Right kidney (tissue), 1 donor: ENCODE measurements around the gene PRSS22.

Experiments
- DNase-seq: peaks from one replicate; pipeline ENCODE4 v3.0.0-alpha.2; 2016

Gene PRSS22

DNA sequence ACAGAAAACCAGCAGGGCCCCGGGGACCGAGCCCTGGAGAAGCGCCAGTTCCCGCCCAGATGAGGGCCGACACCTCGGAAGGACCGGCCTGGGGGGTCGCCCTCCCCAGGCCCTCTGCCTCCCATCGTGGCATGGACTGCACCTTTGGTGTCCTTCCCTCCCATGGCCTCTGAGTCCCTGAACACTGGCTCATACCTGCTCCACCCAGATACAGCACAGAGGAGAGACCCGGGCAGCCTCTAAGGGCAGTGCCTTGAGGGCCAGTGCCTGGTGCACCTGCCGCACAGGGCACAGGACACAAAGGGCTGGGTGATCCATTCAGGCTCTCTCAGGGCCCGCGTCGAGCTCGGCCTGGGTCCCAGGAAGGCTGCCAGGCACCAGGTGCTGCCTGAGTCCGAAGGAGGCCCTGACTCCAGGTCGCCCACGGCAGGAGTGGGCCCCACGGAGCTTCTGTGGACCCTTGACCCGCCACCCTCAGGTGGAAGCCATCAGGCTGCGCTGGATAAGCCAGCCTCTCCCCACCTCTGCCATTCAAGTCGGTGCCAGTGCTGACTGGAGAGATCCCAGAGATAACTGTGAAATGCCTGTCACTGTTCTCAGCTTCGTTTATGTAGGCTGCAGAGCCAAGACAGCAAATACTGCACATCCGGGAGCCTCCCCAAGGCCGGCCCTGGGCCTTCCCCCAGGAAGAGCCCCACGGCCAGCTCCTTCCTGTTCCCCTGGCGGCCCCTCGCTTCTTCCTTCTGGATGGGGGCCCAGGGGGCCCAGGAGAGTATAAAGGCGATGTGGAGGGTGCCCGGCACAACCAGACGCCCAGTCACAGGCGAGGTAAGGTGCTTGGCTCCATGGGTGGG lies 28.2 kb downstream of the PRSS22 start, which contains the start of gene ZG16B:
Gene ZG16B (plus strand): TSS at position 803 of the 854 bp plus-strand sequence. CDS start 139 bp downstream, outside the sequence.
- DNase-seq = no peak

DNA sequence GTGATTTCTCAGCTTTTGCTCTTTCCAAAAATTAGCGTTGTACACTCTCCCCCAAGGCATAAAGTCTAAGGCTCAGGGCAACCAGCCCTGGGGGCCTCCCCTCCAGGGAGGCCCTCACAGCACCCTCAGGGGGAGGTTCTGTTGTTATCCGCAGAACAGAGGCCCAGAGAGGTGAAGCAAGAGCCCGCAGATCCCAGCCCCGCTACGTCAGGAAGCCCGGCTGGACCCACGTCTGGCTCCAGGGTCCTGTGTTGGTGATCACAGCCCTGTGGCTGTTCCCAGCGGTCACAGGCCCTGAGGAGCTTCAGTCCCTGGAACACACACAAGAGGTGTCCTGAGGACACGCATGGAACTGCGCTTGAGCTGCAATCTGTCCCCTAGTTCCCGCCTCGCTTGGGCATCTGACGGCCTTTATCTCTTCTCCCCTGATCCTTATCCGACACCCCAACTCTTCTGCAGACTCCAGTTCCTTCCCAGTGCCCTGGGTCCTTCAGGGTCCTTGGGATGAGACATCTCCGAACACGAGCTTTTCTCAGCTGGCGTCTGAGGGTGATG lies 29.0 kb downstream of the PRSS22 start:
- DNase-seq = no peak

DNA sequence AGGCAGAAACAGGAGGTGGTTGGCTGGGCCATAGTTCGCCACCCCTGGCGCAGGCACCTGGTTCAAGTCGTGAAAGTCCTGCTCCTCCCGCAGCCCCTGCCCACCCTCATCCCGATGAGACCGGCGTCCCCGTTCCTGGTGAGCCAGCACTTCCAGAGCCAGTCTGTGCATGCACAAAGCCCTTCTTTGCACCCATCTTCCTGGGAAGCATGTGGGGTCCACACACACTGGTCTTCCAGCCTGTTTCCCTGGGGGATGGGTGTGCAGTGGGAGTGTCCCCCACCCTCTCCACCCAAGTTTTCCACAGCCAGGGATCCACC lies 29.5 kb downstream of the PRSS22 start:
- DNase-seq = no peak

DNA sequence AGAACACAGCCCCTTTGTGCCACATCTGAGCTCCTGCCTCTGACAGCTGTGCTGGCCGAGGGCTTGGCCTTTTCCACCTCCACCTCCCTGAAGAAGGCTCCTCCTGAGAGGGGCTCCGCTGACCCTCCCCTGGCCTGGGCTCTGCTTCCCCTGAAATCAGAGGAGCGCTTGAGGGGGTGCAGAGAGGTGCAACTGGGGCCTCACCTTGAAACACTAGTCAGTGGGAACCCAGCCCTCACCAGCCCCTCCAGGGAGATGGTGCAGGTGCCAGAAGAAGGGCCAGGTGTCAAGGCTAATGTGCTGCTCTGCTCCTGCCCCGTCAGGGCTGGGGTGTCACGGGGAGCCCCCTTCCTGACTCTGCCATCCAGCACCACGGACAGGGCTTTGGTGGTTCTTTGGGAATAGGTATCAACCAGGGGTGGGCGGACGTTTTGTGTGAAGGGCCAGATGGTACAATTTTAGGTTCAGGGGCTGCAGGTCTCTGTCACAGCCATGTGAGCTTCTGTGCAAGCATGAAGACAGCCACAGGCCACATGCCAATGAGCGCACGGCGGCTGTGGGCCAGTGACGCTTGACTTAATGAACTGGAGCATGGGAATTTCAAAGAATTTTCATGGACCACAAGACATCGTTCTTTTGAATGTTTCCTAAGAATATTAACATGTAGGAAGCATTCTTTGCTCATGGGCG lies 30.0 kb downstream of the PRSS22 start:
- no peak for DNase-seq

DNA sequence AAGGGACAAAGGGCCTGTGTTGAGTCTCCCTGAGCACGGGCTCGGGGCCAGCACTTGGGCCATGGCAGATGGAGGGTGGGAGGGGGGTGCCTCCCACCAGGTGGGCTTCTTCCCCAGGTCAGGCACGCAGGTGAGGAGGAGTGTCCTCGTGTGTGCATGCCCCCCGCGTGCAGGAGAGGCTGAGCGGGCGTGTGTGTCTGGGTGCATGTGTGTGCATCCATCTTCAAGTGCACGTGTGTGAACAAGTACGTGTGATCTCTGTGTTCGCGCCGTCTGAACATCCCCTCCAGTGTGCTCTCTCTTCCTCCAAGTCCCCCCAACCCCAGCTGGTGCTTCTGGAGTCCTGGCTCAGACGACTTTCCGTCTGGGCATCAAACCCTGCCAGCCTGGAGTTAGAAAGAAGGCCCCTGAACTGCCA lies 30.6 kb downstream of the PRSS22 start:
- no peak for DNase-seq

DNA sequence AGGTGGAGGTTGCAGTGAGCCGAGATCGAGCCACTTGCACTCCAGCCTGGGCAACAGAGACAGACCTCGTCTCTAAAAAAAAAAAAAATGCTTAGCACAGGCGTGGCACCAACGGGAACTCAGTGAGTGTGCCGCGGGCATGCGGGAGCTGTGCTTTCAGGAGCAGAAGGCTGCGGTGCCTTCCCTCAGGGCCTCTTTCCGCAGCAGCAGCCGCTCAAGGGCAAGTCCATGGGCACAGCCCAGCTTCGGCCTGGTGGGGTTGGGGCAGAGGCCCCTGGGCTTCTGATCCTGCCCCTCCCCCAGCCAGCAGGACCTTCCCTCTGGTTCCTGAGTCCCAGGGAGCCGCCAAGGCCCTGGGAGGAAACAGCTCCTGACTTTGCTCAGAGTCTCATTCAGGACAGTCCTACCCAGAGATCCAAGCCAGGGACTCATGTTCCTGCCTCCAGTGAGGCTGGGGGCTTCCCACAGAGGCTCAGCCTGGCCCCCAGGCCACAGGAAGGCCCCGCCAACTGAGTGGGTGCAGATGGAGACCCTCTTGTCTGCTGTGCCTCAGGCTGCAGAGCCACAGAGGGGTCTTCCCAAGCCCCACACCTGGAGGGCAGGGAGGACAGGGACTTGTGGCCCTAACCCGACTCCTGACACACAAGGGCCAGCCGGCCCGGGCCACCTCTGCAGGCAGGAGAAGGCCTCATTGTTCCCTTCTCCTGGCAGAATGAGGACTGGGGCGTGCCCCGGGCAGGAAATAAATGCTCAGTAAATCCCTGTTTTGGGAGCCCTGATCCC lies 31.2 kb downstream of the PRSS22 start:
- DNase-seq = no peak

DNA sequence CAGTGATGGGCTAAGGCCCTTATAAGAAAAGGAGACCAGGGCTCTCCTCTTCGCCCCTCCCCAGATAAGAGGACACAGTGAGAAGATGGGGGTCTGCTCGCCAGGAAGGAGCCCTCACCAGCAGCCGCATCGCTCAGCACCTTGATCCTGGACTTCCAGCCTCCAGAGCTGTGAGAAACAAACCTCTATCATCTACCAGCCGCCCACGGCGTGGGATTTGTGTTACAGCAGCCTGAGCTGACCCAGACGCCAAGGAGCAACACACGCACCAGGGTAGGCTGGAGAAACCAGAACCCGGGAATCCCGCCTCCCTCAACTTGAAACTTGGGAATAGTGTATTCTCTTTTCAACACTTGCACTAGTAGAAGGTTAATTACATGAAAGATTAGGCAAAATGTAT lies 32.1 kb downstream of the PRSS22 start:
- no peak for DNase-seq

DNA sequence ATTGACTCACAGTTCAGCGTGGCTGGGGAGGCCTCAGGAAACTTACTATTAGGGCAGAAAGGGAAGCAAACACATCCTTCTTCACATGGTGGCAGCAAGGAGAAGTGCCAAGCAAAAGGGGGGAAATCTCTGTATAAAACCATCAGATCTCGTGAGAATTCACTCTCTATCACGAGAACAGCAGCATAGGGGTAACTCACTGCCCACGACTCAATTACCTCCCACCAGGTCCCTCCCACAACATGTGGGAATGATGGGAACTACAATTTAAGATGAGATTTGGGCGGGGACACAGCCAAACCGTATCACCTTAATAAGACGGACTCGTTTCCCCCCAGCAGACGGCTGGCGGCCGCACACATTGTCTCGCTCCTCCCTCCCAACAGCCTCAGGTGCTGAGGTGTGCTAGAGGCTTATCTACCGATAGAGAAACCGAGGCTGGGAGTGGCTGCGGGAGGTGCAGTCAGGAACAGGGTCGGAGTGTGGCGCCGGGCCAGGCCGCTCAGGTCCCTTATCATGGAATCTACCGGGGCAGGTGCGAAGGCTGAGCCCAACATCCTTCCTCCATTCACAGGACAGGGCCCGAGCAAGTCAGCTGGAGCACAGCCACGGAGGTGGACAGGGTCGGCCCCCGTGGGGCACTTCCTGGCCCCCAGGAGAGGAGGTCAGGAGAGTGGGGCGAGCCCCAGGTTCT lies 32.8 kb downstream of the PRSS22 start:
- DNase-seq = no peak

DNA sequence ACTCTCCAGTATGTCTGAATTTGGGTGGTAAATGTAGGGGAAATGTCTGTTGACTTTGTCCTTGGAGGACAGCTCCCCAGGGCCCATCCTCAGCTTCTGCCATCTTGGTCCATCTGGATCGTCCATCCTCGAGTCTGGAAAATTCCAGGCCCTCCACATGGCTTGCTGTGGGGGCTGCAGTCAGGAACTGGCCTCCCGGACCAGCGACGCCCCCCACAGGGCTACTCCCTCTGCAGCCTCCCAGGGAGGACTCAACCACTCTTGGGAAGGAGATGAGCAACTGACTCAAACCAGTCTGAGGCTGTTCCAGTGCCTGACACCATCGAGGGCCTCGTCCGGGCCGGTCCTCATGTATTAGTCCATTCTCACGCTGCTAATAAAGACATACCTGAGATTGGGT lies 33.3 kb downstream of the PRSS22 start:
- no peak for DNase-seq

DNA sequence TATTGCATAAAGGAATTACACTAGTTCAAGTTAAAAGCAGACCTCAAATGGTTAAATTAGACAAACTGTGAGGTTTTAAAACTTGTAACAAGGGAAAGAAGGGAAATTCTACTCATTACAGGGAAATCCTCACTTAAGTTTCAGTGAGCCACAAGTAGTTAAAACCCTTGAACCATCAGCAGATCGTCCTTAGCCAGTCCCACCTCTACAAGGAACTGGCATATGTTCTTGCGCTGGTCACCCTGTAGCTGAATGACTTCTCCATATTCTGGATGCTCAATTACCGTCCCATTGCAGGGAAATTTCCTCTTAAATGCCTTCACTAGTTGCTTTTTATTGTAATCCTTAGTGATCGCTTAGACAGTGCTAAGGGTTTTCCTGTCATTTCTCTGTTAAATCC lies 35.5 kb downstream of the PRSS22 start:
- no peak for DNase-seq

DNA sequence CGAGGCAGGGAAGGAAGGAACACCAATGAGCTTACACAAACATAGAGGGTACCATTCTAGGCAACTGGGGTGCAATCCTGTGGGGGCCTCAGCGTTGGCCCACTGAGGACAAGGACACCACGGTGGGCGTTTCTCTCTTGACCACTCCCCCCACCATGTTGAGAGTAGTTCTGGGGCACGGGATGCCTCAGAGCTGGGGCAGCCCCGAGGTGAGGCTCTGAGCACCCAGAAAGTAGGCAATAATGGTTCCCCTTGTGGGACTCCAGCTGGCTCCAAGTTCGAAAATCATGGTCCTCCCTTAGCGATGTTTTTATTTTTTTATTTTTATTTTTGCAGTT lies 35.8 kb downstream of the PRSS22 start:
- DNase-seq = no peak

DNA sequence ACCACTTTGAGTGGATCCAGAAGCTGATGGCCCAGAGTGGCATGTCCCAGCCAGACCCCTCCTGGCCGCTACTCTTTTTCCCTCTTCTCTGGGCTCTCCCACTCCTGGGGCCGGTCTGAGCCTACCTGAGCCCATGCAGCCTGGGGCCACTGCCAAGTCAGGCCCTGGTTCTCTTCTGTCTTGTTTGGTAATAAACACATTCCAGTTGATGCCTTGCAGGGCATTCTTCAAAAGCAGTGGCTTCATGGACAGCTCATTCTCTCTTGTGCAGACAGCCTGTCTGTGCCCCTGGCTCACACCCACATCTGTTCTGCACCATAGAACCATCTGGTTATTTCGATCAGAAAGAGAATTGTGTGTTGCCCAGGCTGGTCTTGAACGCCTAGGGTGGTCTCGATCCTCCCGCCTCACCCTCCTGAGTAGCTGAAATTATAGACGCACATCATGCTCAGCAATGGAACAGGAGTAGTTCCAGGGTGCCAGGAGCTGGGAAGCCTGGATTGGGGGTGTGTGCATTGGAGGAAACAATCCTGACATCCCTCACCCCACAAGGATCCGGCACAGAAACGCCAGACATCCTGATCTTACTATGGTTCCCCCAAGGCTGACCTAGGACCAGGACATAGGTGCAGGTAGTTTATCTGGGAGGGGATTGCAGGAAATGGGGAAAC lies 36.3 kb downstream of the PRSS22 start:
- DNase-seq = no peak

DNA sequence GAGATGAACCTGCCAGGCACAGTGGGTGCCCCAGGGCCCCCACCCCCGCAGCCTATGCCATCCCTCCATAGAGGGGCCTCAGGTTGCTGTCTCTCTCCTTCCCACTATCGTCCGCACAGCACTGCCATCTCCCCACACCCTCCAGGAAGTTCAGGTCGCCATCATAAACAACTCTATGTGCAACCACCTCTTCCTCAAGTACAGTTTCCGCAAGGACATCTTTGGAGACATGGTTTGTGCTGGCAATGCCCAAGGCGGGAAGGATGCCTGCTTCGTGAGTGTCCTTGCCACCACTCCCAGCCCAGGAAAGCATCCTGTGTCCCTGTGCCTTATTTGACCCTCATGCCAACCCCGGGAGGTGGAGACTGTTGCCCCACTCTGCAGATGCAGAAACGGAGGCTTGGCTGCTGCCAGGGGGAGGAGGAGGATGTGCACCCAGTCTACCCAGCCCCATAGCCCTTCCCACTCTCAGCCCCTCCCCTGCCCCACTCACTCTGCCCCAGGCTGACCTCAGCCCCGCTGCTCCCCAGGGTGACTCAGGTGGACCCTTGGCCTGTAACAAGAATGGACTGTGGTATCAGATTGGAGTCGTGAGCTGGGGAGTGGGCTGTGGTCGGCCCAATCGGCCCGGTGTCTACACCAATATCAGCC lies 37.0 kb downstream of the PRSS22 start:
- no peak for DNase-seq

DNA sequence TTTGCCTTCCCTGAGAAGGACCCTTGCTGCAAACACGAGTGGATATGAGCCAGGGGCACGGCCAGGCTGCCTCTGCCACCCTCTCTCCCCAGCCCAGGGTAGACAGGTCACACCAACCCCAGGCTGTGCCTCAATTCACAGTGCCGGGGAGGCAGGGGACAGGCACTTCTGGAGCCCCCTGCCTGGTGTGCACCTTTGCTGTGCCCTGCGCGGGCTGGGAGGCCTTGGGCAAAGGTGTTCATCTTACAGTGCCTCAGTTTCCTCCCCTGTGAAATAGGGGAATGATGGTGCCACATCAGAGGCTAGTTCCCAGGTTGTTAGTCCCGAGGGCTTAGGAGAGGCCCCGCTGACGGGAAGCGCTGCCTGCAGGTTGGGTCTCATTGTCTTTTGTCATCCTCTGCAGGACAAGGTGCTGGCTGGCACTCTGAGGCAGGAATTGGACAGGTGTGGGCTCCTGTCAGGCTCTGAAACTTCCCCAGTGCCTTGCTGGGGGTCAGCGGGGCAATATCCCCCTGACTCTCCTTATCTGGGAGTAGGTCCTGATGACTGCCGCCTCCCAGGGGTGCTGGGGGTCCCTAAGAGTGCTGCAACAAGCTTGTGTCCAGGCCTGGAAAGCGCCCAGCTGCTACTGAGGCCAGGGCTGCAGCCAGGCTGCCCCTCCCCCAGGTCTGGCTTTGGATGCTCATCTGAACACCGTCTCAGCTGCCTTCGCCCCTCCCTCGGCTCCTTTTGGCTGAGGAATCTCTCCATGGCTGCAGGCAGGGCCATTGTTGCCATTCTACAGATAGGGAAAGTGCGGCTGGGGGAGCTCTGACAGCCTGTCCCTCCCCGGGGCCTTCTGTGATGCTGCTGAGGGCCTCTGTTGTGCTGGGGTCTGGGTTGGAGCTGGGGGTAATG lies 37.8 kb downstream of the PRSS22 start:
- no peak for DNase-seq

DNA sequence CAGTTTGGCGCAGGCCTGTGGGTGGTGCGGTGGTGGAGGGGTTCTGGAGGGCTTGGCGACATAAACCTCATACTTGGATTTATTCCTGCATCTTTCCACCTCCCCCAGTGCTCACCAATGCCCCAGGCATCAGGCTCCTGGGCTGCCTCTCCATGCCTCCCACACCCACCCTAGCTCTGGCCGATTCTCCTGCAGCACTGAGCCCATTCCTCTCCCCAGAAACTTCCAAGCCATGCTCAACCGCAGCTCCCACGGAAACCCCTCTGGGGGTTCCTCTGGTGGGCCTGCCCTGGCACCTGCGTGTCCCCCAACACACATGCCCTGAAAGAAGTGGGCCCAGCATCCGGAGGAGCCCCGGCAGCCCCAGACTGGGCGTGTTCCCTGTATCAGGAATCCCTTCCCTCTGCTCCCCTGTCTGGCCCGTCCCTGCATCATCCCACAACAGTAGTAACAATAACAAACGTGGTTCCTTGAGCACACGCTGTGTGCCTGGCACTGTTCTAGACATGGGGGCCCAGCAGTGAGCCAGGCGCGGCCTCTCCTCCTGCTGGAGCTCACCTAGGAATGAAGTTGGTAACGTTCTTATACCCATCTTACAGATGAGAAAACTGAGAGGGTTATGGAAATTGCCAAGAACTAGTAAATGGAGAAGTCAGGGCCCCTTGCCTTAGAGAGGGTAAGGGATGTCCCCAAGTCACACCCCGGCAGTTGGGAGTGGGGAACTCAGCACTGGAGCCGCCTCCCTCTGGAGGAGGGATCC lies 38.6 kb downstream of the PRSS22 start:
- no peak for DNase-seq

DNA sequence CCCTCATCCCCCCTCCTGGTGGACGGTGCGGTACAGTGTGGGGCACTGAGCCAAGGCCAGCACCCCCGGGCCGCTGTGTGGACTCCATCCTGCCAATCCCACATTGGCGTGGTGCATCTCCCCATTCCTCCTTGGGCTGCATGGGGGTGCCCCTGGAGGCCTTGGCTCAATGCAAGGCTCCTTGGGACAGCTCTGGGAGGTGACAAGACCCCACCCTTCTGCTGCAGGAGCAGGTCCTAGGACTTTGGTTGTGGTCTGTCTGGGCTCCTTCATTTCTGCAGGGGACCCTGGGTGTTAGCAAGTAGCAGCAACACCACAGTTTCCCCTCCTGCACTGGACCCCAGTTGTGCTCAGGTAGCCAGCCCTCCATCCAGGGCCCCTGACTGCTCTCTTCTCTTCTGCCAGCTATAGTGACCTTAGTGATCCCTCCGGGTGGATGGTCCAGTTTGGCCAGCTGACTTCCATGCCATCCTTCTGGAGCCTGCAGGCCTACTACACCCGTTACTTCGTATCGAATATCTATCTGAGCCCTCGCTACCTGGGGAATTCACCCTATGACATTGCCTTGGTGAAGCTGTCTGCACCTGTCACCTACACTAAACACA lies 39.6 kb downstream of the PRSS22 start:
- no peak for DNase-seq

DNA sequence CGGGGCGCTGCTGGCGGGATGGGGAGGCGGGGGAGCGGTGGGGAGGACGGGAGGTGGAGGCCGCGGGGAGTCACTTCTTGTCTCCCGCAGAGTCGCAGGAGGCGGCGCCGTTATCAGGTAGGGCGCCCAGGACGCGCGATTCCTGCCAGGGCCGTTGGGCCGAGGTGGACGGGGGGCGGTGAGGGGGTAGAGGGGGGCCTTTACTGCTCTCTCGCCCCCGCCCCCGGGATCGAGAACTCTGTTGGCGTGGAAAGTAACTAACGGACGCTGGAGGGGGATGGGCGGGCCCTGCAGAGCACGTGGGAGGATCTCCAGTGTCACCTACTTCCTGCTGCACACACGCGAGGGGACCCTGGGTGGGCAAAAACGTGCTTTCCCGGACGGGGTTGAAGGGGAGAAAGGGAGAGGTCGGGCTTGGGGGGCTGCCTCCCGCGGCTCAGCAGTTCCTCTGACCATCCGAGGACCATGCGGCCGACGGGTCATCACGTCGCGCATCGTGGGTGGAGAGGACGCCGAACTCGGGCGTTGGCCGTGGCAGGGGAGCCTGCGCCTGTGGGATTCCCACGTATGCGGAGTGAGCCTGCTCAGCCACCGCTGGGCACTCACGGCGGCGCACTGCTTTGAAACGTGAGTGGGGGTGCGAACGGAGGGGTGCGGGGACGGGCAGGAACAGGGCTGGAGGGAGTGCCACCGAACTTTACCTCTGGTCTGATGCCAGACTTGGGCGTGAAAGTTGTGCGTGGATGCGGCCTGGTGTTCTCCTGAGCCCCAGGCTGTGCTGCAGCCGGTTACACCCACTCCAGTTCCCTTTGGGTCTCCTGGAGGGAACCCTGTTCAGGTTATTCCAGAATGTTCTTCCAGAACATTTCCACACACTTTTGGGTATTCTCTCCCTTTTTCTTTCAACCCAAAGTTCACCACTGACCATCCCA lies 40.4 kb downstream of the PRSS22 start:
- DNase-seq = no peak
